Measurements from ENCODE around the gene SLC25A47. TPM values are rescaled to one million over a fixed set of nuclear protein-coding genes. Genes with fewer than 3 reads are reported as not detected.
A peak's percentile ranks its signal among the peaks of the same experiment; 100 is the strongest.
"Not testable (repeated sequence)": the region's sequence is repeated elsewhere in the genome, so short reads cannot be mapped to it uniquely, and the experiment has no call there.

Gene SLC25A47
- total and polyA plus RNA-seq, 8 donors = 0.73 TPM; not detected in 7

GRCh38 chr14:100309028-100309737 is 14.0 kb upstream of the SLC25A47 start:
- H3K4me1 ChIP-seq = peaks cover 22 to 56% (median 42%) of the 10 kb centered on the region in 4 donors
- H3K27me3 ChIP-seq = no peaks in the 10 kb centered on the region
- intact Hi-C loops (cut with DNase I; ENCODE audit: low total_unique reads) = no loop called here
- no peak overlapping the region for H3K27ac ChIP-seq
- TF ChIP-seq POLR2A (IDR thresholded peaks at IDR 0.05) (no peak), POLR2AphosphoS5 (IDR thresholded peaks at IDR 0.05) (no peak), CTCF (IDR thresholded peaks at IDR 0.05) (no peak), EP300 (IDR thresholded peaks at IDR 0.05) (no peak)
- no peak for DNase-seq
- no peaks in the 10 kb centered on the region for H3K9me3 ChIP-seq
- no peak overlapping the region for H3K4me3 ChIP-seq
- no peaks in the 10 kb centered on the region for H3K36me3 ChIP-seq
- 64 to 74% (median 70%) methylated on average over 8 of the region's 8 CpGs for WGBS, 5 donors

- 15 to 23% (median 21%) methylated on average over 18 of the region's 18 CpGs for WGBS, 5 donors
- intact Hi-C loops (cut with DNase I; ENCODE audit: low total_unique reads); H3K4me3 ChIP-seq; H3K27me3 ChIP-seq; H3K9me3 ChIP-seq; DNase-seq; H3K27ac ChIP-seq; H3K36me3 ChIP-seq: not testable (repeated sequence)
- peaks cover 8 to 35% (median 16%) of the 10 kb centered on the region in 4 donors for H3K4me1 ChIP-seq
Measured at GRCh38 chr14:100312110-100312876, 10.8 kb upstream of the SLC25A47 start.

- Histone ChIP-seq H3K27me3 (no peaks in the 10 kb centered on the region), H3K9me3 (no peaks in the 10 kb centered on the region), H3K36me3 (no peaks in the 10 kb centered on the region), H3K4me3 (no peak overlapping the region), H3K4me1 (peaks cover 2 to 35% (median 15%) of the 10 kb centered on the region in 4 donors), H3K27ac (no peak overlapping the region)
- TF ChIP-seq EP300 (IDR thresholded peaks at IDR 0.05) (no peak), POLR2AphosphoS5 (IDR thresholded peaks at IDR 0.05) (no peak), CTCF (IDR thresholded peaks at IDR 0.05) (no peak), POLR2A (IDR thresholded peaks at IDR 0.05) (no peak)
- DNase-seq = peak in 1 of 2 donors; percentile 32
- WGBS, 5 donors = 33 to 51% (median 39%) methylated on average over 7 to 10 of the region's 10 CpGs
- intact Hi-C loops (cut with DNase I; ENCODE audit: low total_unique reads) = no loop called here
Measured at GRCh38 chr14:100312877-100313400, 10.2 kb upstream of the SLC25A47 start.

GRCh38 chr14:100313464-100314230 is 9.5 kb upstream of the SLC25A47 start:
- intact Hi-C loops (cut with DNase I; ENCODE audit: low total_unique reads) = no loop called here
- no peak overlapping the region for H3K4me3 ChIP-seq
- no peaks in the 10 kb centered on the region for H3K36me3 ChIP-seq
- H3K27me3 ChIP-seq = no peaks in the 10 kb centered on the region
- H3K9me3 ChIP-seq = no peaks in the 10 kb centered on the region
- 76 to 87% (median 83%) methylated on average over 19 to 26 of the region's 26 CpGs for WGBS, 5 donors
- no peak for DNase-seq
- TF ChIP-seq CTCF (IDR thresholded peaks at IDR 0.05) (no peak), EP300 (IDR thresholded peaks at IDR 0.05) (no peak), POLR2AphosphoS5 (IDR thresholded peaks at IDR 0.05) (no peak), POLR2A (IDR thresholded peaks at IDR 0.05) (no peak)
- H3K4me1 ChIP-seq = peaks cover 0 to 35% (median 16%) of the 10 kb centered on the region in 4 donors
- no peak overlapping the region for H3K27ac ChIP-seq

Measured in stomach (tissue), 9 donors.